MM.1S (cell line): Measurements from ENCODE around the gene TMEM119.

Experiments used
- CTCF ChIP-seq: fragments of 300-600 bp; sonication (generic); IDR thresholded peaks from 2 replicates; pipeline ENCODE4 v1.5.1; 2016; ENCODE audit warnings: antibody characterized with exemption, low read length, mixed read lengths
- EZH2 ChIP-seq: fragments of 300-600 bp; sonication (generic); optimal IDR thresholded peaks from 2 replicates; pipeline ENCODE3; 2017; ENCODE audit warnings: low read depth, mild to moderate bottlenecking, antibody characterized with exemption, low read length, mixed read lengths
- EZH2phosphoT487 ChIP-seq: fragments of 300-600 bp; sonication (generic); IDR thresholded peaks from 2 replicates; pipeline ENCODE4 v1.6.1; 2018; ENCODE audit warnings: antibody characterized with exemption, low read length

- peak; percentile 46 for TF ChIP-seq CTCF
- no peak for TF ChIP-seq EZH2
- TF ChIP-seq EZH2phosphoT487, result no peak
Observed at GRCh38 chr12:108633534-108634248, 35.8 kb upstream of the TMEM119 start, which contains the start of gene SELPLG.
